Ovary (tissue), 9 donors: Measurements from ENCODE around the gene TMEM260. TPM values are rescaled to one million over a fixed set of nuclear protein-coding genes. Genes with fewer than 3 reads are reported as not detected.

ENCODE experiments used
- DNase-seq, 5 donors: peaks; one replicate each; pipeline ENCODE4 v3.0.0-alpha.2; 2019 to 2020
- H3K27ac ChIP-seq, 2 donors: fragments of 200-600 bp; one replicate each; pipeline versions ENCODE4 v1.5.1 to v1.8.0; 2019 to 2022
- H3K27me3 ChIP-seq: fragments of 200-600 bp; one replicate; pipeline ENCODE4 v1.8.0; 2022
- H3K36me3 ChIP-seq: fragments of 200-600 bp; sonication (generic); one replicate; pipeline ENCODE4 v1.5.1; 2019
- H3K4me1 ChIP-seq: one replicate; pipeline ENCODE4 v1.8.1; 2013; ENCODE audit warnings: mild to moderate bottlenecking, moderate library complexity; ENCODE audit not compliant: insufficient read depth
- H3K4me3 ChIP-seq: fragments of 200-600 bp; sonication (generic); one replicate; pipeline ENCODE4 v1.5.1; 2017
- H3K9me3 ChIP-seq, 2 donors: fragments of 200-600 bp in 1 of 2; sonication (generic) in 1 of 2; one replicate each; pipeline versions ENCODE4 v1.5.1 to v1.8.1; 2013 to 2019; ENCODE audit warnings: mild to moderate bottlenecking in 1 of 2, moderate library complexity in 1 of 2
- EP300 ChIP-seq: sonication (generic); formaldehyde crosslinking; IDR thresholded peaks from one replicate; pipeline ENCODE4 v1.6.1; 2017; ENCODE audit warnings: antibody characterized with exemption
- POLR2A ChIP-seq: fragments of 450-650 bp; IDR thresholded peaks from one replicate; pipeline ENCODE4 v1.6.1; 2017; ENCODE audit warnings: antibody characterized with exemption, mild to moderate bottlenecking, moderate library complexity
- WGBS, 3 donors: extraction: QIAGEN DNeasy Blood & Tissue Kit in 1 of 3; methylation state at CpG; one replicate each; pipeline versions ENCODE4 v1.1.5 to v1.1.7; 2013 to 2017; 5-methylcytosine and 5-hydroxymethylcytosine counted together
- intact Hi-C, 4 donors: fragments of 100-400 bp; cut with DNase I; formaldehyde crosslinking; loops; one replicate each; pipeline versions ENCODE4 v1.11.0 to v1.15.1; 2022 to 2023
- polyA plus RNA-seq, 2 donors: library from polyadenylated mRNA; stranded (reverse); fragments of 200-250 nt in 1 of 2; fragments of 350-450 nt in 1 of 2; fragmentation: Illumina TruSeq in 1 of 2; extraction: RNeasy Lipid Tissue Mini Kit (QIAGEN cat#74804) in 1 of 2; gene quantifications; one replicate each; pipeline ENCODE4 v1.2.3, GENCODE V29; 2013 to 2014
- total RNA-seq, 7 donors: library from RNA; depleted of rRNA in 2 of 7; stranded (reverse); fragments of >200 nt in 2 of 7; fragmentation: NEBNext Ultra II Directional in 3 of 7; extraction: Animal tissue kit (Norgen Biotek cat#: 25700) in 3 of 7; gene quantifications; one replicate each; pipeline versions ENCODE4 v1.1.0 to v1.2.4, GENCODE V29; 2016 to 2023
- TF ChIP-seq, protein P1 (sequence below), 3 donors: fragments of 450-650 bp in 2 of 3; fragments of 200-600 bp in 1 of 3; IDR thresholded peaks; one replicate each; pipeline versions ENCODE4 v1.5.1 to v1.8.0; 2016 to 2022; ENCODE audit warnings: antibody characterized with exemption in 3 of 3, mild to moderate bottlenecking in 1 of 3
- donor health status: DM: no; HTN: no; CAD: no; lungs with moderate emphysema.
- donor health status: DM: no; HTN: no; CAD: no.
- donor health status: Bipolar disorder and iron deficiency.
- donor health status: DM: yes; HTN: yes; CAD: no.
- donor health status: DM: no; HTN: no; CAD: no.
- donor health status: DM: yes; HTN: yes; CAD: no.

TMEM260 gene
- total and polyA plus RNA-seq, 9 donors, result 12.8 to 28.1 (median 21.5) TPM

- H3K4me3 ChIP-seq, result no peak overlapping the region
- H3K9me3 ChIP-seq, result no peaks in the 10 kb centered on the region
- intact Hi-C loops, result no loop called here
- no peaks in the 10 kb centered on the region for H3K27me3 ChIP-seq
- no peak for TF ChIP-seq POLR2A
- TF ChIP-seq, protein P1, sequence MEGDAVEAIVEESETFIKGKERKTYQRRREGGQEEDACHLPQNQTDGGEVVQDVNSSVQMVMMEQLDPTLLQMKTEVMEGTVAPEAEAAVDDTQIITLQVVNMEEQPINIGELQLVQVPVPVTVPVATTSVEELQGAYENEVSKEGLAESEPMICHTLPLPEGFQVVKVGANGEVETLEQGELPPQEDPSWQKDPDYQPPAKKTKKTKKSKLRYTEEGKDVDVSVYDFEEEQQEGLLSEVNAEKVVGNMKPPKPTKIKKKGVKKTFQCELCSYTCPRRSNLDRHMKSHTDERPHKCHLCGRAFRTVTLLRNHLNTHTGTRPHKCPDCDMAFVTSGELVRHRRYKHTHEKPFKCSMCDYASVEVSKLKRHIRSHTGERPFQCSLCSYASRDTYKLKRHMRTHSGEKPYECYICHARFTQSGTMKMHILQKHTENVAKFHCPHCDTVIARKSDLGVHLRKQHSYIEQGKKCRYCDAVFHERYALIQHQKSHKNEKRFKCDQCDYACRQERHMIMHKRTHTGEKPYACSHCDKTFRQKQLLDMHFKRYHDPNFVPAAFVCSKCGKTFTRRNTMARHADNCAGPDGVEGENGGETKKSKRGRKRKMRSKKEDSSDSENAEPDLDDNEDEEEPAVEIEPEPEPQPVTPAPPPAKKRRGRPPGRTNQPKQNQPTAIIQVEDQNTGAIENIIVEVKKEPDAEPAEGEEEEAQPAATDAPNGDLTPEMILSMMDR (IDR thresholded peaks at IDR 0.05), result no peak
- no peak for TF ChIP-seq EP300
- 81 to 92% (median 92%) methylated on average over 7 of the region's 7 CpGs for WGBS, 3 donors
- no peak overlapping the region for H3K27ac ChIP-seq
- H3K4me1 ChIP-seq, result peaks cover 13% of the 10 kb centered on the region
- DNase-seq, result no peak
- H3K36me3 ChIP-seq, result no peaks in the 10 kb centered on the region
These were observed 6.0 kb downstream of the TMEM260 start for GRCh38 chr14:56585461-56586084.

DNA sequence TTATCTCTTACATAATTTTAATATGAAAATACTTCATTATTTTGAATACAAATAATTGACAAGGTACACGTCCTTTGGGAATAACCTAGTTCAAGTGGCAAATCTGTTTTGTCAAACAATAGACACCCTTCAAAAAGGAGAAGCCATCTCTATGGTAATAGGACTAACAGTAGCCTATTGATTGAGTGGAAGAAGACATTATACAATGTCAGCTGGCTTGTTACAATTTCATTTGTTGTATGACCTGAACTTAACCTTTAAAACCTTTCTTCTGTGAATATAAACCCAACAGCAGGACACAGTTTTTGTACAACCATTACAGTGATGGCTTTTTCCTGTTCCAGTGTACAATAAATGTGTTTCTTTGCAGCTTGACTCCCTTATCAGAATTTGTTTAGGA is 8.1 kb downstream of the TMEM260 start:
- Histone ChIP-seq H3K36me3 (no peaks in the 10 kb centered on the region), H3K4me1 (peaks cover 6% of the 10 kb centered on the region), H3K27me3 (no peaks in the 10 kb centered on the region), H3K27ac (no peak overlapping the region), H3K4me3 (no peak overlapping the region), H3K9me3 (no peaks in the 10 kb centered on the region)
- intact Hi-C loops, result no loop called here
- DNase-seq, result no peak
- 85 to 88% (median 87%) methylated on average over 1 of the region's 1 CpG for WGBS, 3 donors
- no peak for TF ChIP-seq EP300
- TF ChIP-seq, protein P1 (IDR thresholded peaks at IDR 0.05), result no peak
- no peak for TF ChIP-seq POLR2A

DNA sequence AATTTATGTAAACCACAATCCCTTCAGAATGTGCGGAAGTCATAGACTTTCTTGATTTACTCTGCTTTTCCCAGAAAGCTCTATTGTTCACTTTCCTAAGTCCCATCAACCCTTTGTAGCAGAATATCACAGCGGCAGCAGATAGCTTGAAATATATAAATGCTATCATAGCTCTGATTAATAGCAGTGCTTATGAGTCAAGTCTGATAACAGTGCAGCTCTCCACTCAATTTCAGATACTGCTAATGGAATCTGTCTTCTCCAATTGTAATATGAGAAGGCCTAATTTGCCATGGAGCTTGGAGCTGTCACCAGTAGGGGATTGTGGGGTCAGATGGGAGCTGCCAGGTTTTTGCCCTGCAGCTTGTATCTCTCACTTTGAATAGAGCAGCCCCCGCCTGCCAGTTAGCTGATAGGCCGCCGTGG is 10.9 kb downstream of the TMEM260 start:
- no peak for TF ChIP-seq POLR2A
- TF ChIP-seq EP300, result no peak
- TF ChIP-seq, protein P1 (IDR thresholded peaks at IDR 0.05), result no peak
- intact Hi-C loops, result no loop called here
- H3K27me3 ChIP-seq, result no peaks in the 10 kb centered on the region
- DNase-seq, result no peak
- H3K9me3 ChIP-seq, result no peaks in the 10 kb centered on the region
- no peaks in the 10 kb centered on the region for H3K4me1 ChIP-seq
- WGBS, 3 donors, result 80 to 83% (median 81%) methylated on average over 5 of the region's 5 CpGs
- H3K4me3 ChIP-seq, result no peak overlapping the region
- no peaks in the 10 kb centered on the region for H3K36me3 ChIP-seq
- H3K27ac ChIP-seq, result no peak overlapping the region

DNA sequence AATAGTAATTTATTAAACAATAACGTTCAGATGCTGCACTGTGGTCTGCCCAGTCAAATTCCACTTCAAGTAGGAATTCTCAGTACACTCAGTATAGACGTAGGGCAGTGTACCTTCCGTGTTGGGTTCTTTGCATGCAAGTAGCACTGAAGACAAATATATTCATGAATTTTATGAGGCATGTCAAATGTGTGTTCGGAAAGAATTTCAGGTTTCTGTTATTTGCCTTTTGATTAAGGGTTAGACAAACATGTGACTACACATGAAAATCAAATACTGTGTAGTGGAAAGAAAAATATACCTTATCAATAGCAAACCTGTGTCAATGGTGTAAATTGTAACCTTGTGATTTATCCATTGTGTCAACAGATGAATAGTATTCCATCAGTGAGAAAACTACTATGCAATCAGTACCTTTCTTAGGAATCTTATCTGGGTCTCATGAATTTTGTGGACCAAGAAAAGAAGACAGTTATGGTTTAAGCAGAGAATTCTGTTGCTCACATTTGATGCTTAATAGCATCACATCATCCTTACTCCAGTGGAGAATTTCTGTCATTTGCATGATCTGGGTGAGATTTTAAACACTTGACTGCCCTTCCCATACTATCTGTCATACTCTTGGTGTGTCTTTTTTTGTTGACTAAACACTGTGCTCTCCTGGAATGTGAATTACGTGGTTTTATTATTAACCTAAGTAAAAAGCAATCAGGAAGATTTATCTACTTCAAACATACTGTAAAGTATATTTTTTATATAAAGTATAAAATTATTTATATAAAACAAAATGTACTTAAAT is 13.3 kb downstream of the TMEM260 start:
- Histone ChIP-seq H3K9me3 (no peaks in the 10 kb centered on the region), H3K36me3 (no peaks in the 10 kb centered on the region), H3K4me1 (no peaks in the 10 kb centered on the region), H3K4me3 (no peak overlapping the region), H3K27me3 (no peaks in the 10 kb centered on the region), H3K27ac (no peak overlapping the region)
- no peak for TF ChIP-seq POLR2A
- TF ChIP-seq EP300, result no peak
- TF ChIP-seq, protein P1 (IDR thresholded peaks at IDR 0.05), result no peak
- 58 to 66% (median 60%) methylated on average over 5 of the region's 5 CpGs for WGBS, 3 donors
- intact Hi-C loops, result no loop called here
- DNase-seq, result no peak
